K562 (cell line): Measurements from ENCODE around the gene CREB3L2. TPM values are rescaled to one million over a fixed set of nuclear protein-coding genes. Genes with fewer than 3 reads are reported as not detected.

Experiments used
- DMBX1 ChIP-seq: fragments of 250-450 bp; sonication (Bioruptor Pico); IDR thresholded peaks from 2 replicates; pipeline ENCODE4 v1.8.0; 2022; ENCODE audit warnings: inconsistent platforms, mild to moderate bottlenecking, moderate library complexity, borderline replicate concordance
- ETV5 ChIP-seq: sonication (generic); formaldehyde crosslinking; IDR thresholded peaks from 2 replicates; pipeline ENCODE4 v1.4.0; 2020; ENCODE audit warnings: low read depth, mild to moderate bottlenecking, missing genetic modification reagents
- KAT7 ChIP-seq: sonication (generic); formaldehyde crosslinking; IDR thresholded peaks from 2 replicates; pipeline ENCODE4 v1.8.0; 2022; ENCODE audit warnings: missing genetic modification reagents, mild to moderate bottlenecking, borderline replicate concordance
- MGA ChIP-seq: fragments of 450-650 bp; IDR thresholded peaks from 2 replicates; pipeline ENCODE4 v1.6.1; 2016; ENCODE audit warnings: mild to moderate bottlenecking, moderate library complexity
- MLX ChIP-seq, 2 experiments: fragments of 450-650 bp in 1 of 2; sonication (generic) in 1 of 2; formaldehyde crosslinking; conservative IDR thresholded peaks; 2 replicates each; pipeline versions ENCODE4 v1.4.0 to v1.8.1; 2020 to 2022; ENCODE audit warnings: mild to moderate bottlenecking in 1 of 2, missing genetic modification reagents in 1 of 2
- MTA1 ChIP-seq: fragments of 450-650 bp; IDR thresholded peaks from 2 replicates; pipeline ENCODE4 v1.6.1; 2017; ENCODE audit warnings: borderline replicate concordance
- MTA3 ChIP-seq: fragments of 450-650 bp; formaldehyde crosslinking; IDR thresholded peaks from 2 replicates; pipeline ENCODE4 v1.6.1; 2017; ENCODE audit warnings: mild to moderate bottlenecking, borderline replicate concordance
- MTF1 ChIP-seq: fragments of 250-450 bp; sonication (Bioruptor Pico); IDR thresholded peaks from 2 replicates; pipeline ENCODE4 v1.9.0; 2021; ENCODE audit warnings: moderate library complexity, mild to moderate bottlenecking, inconsistent platforms, borderline replicate concordance
- SNIP1 ChIP-seq: fragments of 450-650 bp; IDR thresholded peaks from 2 replicates; pipeline ENCODE4 v1.7.1; 2017; ENCODE audit warnings: low read depth, mild to moderate bottlenecking
- TFAP4 ChIP-seq: sonication (generic); formaldehyde crosslinking; IDR thresholded peaks from 2 replicates; pipeline ENCODE4 v1.8.0; 2022; ENCODE audit warnings: missing genetic modification reagents, mild to moderate bottlenecking, moderate library complexity, borderline replicate concordance
- YBX1 ChIP-seq: fragments of 450-650 bp; IDR thresholded peaks from 2 replicates; pipeline ENCODE4 v1.7.1; 2016; ENCODE audit warnings: mild to moderate bottlenecking
- ZNF165 ChIP-seq: fragments of 250-450 bp; sonication (Bioruptor Pico); IDR thresholded peaks from 2 replicates; pipeline ENCODE4 v1.4.0; 2020; ENCODE audit warnings: borderline replicate concordance
- ZNF354B ChIP-seq: fragments of 250-450 bp; sonication (Bioruptor Pico); IDR thresholded peaks from 2 replicates; pipeline ENCODE4 v1.4.0; 2020
- ZNF57 ChIP-seq: fragments of 450-650 bp; formaldehyde crosslinking; IDR thresholded peaks from 2 replicates; pipeline ENCODE4 v1.4.0; 2020; ENCODE audit warnings: mild to moderate bottlenecking, moderate library complexity
- polyA plus RNA-seq, 8 experiments: library from polyadenylated mRNA; depleted of rRNA in 4 of 8; stranded (reverse) in 5 of 8; unstranded in 3 of 8; fragments of >200 nt; fragmentation: Nextera tagmentation in 2 of 8; fragmentation: Illumina TruSeq in 1 of 8; extraction: Ambion mirVana in 2 of 8; extraction: Trizol in 1 of 8; gene quantifications; 2 replicates each; pipeline versions ENCODE4 v1.2.1 to v1.2.3, GENCODE V29; 2011 to 2014; ENCODE audit warnings: inconsistent platforms in 1 of 8, missing spikeins in 1 of 8
- total RNA-seq, 7 experiments: library from RNA; depleted of rRNA in 6 of 7; stranded (reverse); fragments of >200 nt in 6 of 7; fragmentation: Illumina TruSeq in 2 of 7; extraction: Trizol in 2 of 7; gene quantifications; 2 replicates each; pipeline versions ENCODE4 v1.2.1 to v1.2.3, GENCODE V29; 2011 to 2021; ENCODE audit warnings: low replicate concordance in 1 of 7

The CREB3L2 gene
- total and polyA plus RNA-seq, 9 of the 15 experiments (the other 6 are each of a cell fraction or from before 2014, with no cell fraction given) = 7.1 to 45.6 (median 15.8) TPM

- TF ChIP-seq MTF1 (CRISPR knock-in tag) (no peak), ZNF354B (no peak), KAT7 (CRISPR knock-in tag) (peak; percentile 59; the same call in 1 of the 2 replicates), MGA (no peak), DMBX1 (CRISPR knock-in tag) (no peak), MLX (CRISPR knock-in tag; conservative IDR thresholded peaks at IDR 0.05) (no peak), MTA3 (0 out of 2 replicates have a peak, but pooled peaks have one; percentile 19), SNIP1 (no peak), TFAP4 (peak; percentile 79), ZNF57 (CRISPR knock-in tag) (no peak), MTA1 (peak; percentile 41; the same call in 1 of the 2 replicates), ZNF165 (no peak), ETV5 (CRISPR knock-in tag) (no peak), YBX1 (no peak)
Observed at GRCh38 chr7:137953665-137954470, 48.0 kb downstream of the CREB3L2 start (continued).
